ENCODE measurements around the gene SRCIN1.

GRCh38 chr17:38507436-38507835, 98.3 kb downstream of the SRCIN1 start:
- TF ChIP-seq CTCF (IDR thresholded peaks at IDR 0.05) (no peak), POLR2A (IDR thresholded peaks at IDR 0.05) (no peak)

Data from breast epithelium (tissue), 3 donors.